ENCODE measurements around the gene SLC32A1. TPM values are rescaled to one million over a fixed set of nuclear protein-coding genes. Genes with fewer than 3 reads are reported as not detected.

The SLC32A1 gene
- total and polyA plus RNA-seq, 10 donors = not detected

GRCh38 chr20:38730167-38730988 is 6.1 kb downstream of the SLC32A1 start:
- no peak overlapping the region for H3K27ac ChIP-seq
- no peak for DNase-seq
- peaks cover 6 to 66% (median 58%) of the 10 kb centered on the region in 6 donors for H3K4me1 ChIP-seq
- no peaks in the 10 kb centered on the region for H3K36me3 ChIP-seq
- WGBS, 5 donors = 6 to 10% (median 8%) methylated on average over 31 to 41 of the region's 41 CpGs
- H3K4me3 ChIP-seq = peak overlapping the region in 4 of 8 donors; percentile 26 to 63 (median 28)
- H3K9me3 ChIP-seq = peaks cover 0 to 14% (median 0%) of the 10 kb centered on the region in 8 donors
- TF ChIP-seq POLR2A (IDR thresholded peaks at IDR 0.05) (no peak), POLR2AphosphoS5 (IDR thresholded peaks at IDR 0.05) (no peak), CTCF (IDR thresholded peaks at IDR 0.05 in 8 of 11, conservative IDR thresholded peaks at IDR 0.05 in 3 of 11) (no peak)
- peaks cover 34 to 100% (median 99%) of the 10 kb centered on the region in 7 donors for H3K27me3 ChIP-seq (replicated peaks in 1 of 7)
- intact Hi-C loops (cut with DNase I; ENCODE audit: low total_unique reads) = no loop called here

- WGBS, 5 donors = 1 to 3% (median 1%) methylated on average over 33 to 40 of the region's 40 CpGs
- TF ChIP-seq POLR2A (IDR thresholded peaks at IDR 0.05) (no peak), CTCF (IDR thresholded peaks at IDR 0.05 in 8 of 11, conservative IDR thresholded peaks at IDR 0.05 in 3 of 11) (peak; percentile 77 to 97 (median 92)), POLR2AphosphoS5 (IDR thresholded peaks at IDR 0.05) (peak in 2 of 3 donors; percentile 16 to 32)
- Histone ChIP-seq H3K4me1 (peaks cover 6 to 58% (median 50%) of the 10 kb centered on the region in 6 donors), H3K9me3 (peaks cover 0 to 14% (median 0%) of the 10 kb centered on the region in 8 donors), H3K36me3 (no peaks in the 10 kb centered on the region), H3K27ac (no peak overlapping the region), H3K27me3 (replicated peaks in 1 of 7) (peaks cover 30 to 100% (median 97%) of the 10 kb centered on the region in 7 donors), H3K4me3 (peak overlapping the region in 7 of 8 donors; percentile 6 to 63 (median 28))
- intact Hi-C loops (cut with DNase I; ENCODE audit: low total_unique reads) = no loop called here
- peak; percentile 93 for DNase-seq
Measured at GRCh38 chr20:38730989-38731737, 6.9 kb downstream of the SLC32A1 start.

- Histone ChIP-seq H3K9me3 (peaks cover 0 to 14% (median 0%) of the 10 kb centered on the region in 8 donors), H3K4me3 (peak overlapping the region in 2 of 8 donors; percentile 31 to 63), H3K4me1 (peaks cover 6 to 52% (median 47%) of the 10 kb centered on the region in 6 donors), H3K27me3 (replicated peaks in 1 of 7) (peaks cover 25 to 100% (median 93%) of the 10 kb centered on the region in 7 donors), H3K36me3 (no peaks in the 10 kb centered on the region), H3K27ac (no peak overlapping the region)
- intact Hi-C loops (cut with DNase I; ENCODE audit: low total_unique reads) = no loop called here
- TF ChIP-seq CTCF (IDR thresholded peaks at IDR 0.05 in 8 of 11, conservative IDR thresholded peaks at IDR 0.05 in 3 of 11) = peak in 5 of 11 experiments; percentile 27 to 72 (median 43)
- no peak for TF ChIP-seq POLR2AphosphoS5 (IDR thresholded peaks at IDR 0.05)
- 36 to 71% (median 57%) methylated on average over 1 of the region's 1 CpG for WGBS, 5 donors
- no peak for DNase-seq
Measured at GRCh38 chr20:38731738-38732113, 7.4 kb downstream of the SLC32A1 start.

Data from spleen (tissue), 11 donors.